HFFc6 (cell line): ENCODE results near the gene CAPN13. TPM values are rescaled to one million over a fixed set of nuclear protein-coding genes. Genes with fewer than 3 reads are reported as not detected.

Source experiments
- DNase-seq: peaks from one replicate; pipeline ENCODE4 v3.0.0-alpha.2; 2018
- H3K27ac Mint-ChIP-seq: 2 replicates; pipeline ENCODE4 v1.8.0; 2020; ENCODE audit warnings: mild to moderate bottlenecking, mixed read lengths
- H3K27me3 Mint-ChIP-seq: 2 replicates; pipeline ENCODE4 v1.8.0; 2021; ENCODE audit warnings: mild to moderate bottlenecking, moderate library complexity, mixed read lengths; ENCODE audit not compliant: insufficient read depth
- H3K36me3 Mint-ChIP-seq: 2 replicates; pipeline ENCODE4 v1.8.0; 2021; ENCODE audit warnings: low read depth, mixed read lengths
- H3K4me1 Mint-ChIP-seq: 2 replicates; pipeline ENCODE4 v1.8.0; 2020; ENCODE audit warnings: low read depth, mixed read lengths
- H3K4me3 Mint-ChIP-seq: 2 replicates; pipeline ENCODE4 v1.8.0; 2020; ENCODE audit warnings: mild to moderate bottlenecking, moderate library complexity, mixed read lengths
- H3K9me3 Mint-ChIP-seq: 2 replicates; pipeline ENCODE4 v1.8.0; 2020; ENCODE audit warnings: mild to moderate bottlenecking, mixed read lengths
- total RNA-seq, 6 experiments: library from RNA; stranded (reverse); fragmentation: NEBNext Ultra II Directional; extraction: Animal tissue kit (Norgen Biotek cat#: 25700); gene quantifications; 2 replicates in 1 of 6; 3 replicates in 5 of 6; pipeline ENCODE4 v1.2.3, GENCODE V29; 2021
- TF ChIP-seq, protein P1 (sequence below): fragments of 200-600 bp; sonication (generic); IDR thresholded peaks from 2 replicates; pipeline ENCODE4 v1.5.0; 2021; ENCODE audit warnings: antibody characterized with exemption, mild to moderate bottlenecking

Gene CAPN13
- total RNA-seq, 6 experiments from 2014 or later, result not detected

DNA sequence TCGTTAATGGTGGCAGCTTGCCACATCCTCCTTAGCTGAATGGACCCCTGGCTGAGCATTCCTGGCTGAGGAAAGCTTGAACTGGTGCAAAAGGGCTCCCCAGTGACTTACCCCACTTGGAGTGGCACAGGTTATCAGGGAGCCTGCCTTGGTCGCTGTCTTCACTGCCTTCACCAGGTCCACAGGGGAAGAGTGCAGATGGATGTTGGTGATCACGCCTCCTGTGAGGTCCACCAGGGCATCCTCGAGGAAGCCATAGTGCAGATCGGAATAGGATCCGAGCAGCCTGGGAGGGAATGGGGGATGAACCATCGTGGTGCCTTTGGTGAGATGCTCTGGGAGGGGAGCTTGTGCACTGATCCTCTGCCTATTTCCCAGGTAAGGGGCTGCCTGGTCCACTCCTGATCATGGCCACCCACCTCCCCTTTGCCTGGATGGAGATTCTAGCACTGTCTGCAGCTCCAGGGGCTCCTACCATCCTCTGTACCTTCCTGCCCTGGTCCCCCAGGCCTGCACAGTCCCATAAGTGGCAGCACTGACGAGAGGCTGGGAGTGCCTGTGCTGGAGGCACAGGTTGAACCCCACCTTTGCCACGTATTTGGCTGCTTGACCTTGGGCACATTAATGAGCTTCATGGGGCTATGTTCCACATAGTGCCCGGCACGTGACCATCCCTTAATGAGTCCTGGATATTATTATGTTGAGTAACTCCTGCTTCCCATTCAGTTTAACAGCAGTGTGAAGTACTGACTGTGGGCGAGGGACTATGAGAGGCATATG, 43.0 kb downstream of the CAPN13 start:
- Mint-ChIP-seq H3K4me3 (no peak overlapping the region), H3K27me3 (peaks cover 8% of the 10 kb centered on the region), H3K27ac (no peak overlapping the region), H3K4me1 (peaks cover 11% of the 10 kb centered on the region), H3K36me3 (no peaks in the 10 kb centered on the region), H3K9me3 (no peaks in the 10 kb centered on the region; the same call in 1 of the 2 replicates)
- DNase-seq, result no peak
- TF ChIP-seq, protein P1, sequence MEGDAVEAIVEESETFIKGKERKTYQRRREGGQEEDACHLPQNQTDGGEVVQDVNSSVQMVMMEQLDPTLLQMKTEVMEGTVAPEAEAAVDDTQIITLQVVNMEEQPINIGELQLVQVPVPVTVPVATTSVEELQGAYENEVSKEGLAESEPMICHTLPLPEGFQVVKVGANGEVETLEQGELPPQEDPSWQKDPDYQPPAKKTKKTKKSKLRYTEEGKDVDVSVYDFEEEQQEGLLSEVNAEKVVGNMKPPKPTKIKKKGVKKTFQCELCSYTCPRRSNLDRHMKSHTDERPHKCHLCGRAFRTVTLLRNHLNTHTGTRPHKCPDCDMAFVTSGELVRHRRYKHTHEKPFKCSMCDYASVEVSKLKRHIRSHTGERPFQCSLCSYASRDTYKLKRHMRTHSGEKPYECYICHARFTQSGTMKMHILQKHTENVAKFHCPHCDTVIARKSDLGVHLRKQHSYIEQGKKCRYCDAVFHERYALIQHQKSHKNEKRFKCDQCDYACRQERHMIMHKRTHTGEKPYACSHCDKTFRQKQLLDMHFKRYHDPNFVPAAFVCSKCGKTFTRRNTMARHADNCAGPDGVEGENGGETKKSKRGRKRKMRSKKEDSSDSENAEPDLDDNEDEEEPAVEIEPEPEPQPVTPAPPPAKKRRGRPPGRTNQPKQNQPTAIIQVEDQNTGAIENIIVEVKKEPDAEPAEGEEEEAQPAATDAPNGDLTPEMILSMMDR, result no peak

DNA sequence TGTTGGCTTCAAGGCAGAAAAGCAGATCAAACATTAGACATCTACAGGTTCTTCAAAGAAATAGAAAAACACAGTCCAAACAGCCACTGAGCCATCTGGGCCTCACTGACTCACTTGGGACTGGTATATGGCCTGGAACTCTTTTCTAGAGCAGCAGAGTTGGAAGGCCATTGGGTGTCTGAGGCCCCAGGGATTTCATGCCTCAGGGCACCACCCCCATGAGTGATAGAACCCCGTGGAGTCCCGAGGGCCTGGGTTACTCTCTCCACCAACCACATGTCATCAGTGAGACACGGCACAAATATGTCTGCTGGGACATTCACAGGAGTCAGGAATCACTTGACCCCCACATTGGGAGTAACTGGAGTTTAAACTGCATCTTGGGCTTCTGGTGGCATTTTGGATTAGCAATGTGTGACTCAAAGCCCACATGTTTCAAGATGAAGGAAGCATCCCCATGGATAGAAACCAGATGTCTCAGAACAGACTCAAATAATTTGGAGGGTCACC, 44.0 kb downstream of the CAPN13 start:
- TF ChIP-seq, protein P1, result no peak
- no peaks in the 10 kb centered on the region for H3K36me3 Mint-ChIP-seq
- peaks cover 11% of the 10 kb centered on the region for H3K4me1 Mint-ChIP-seq
- no peak overlapping the region for H3K4me3 Mint-ChIP-seq
- H3K27me3 Mint-ChIP-seq, result peaks cover 11% of the 10 kb centered on the region
- H3K27ac Mint-ChIP-seq, result no peak overlapping the region
- no peaks in the 10 kb centered on the region; the same call in 1 of the 2 replicates for H3K9me3 Mint-ChIP-seq
- DNase-seq, result peak; percentile 9

DNA sequence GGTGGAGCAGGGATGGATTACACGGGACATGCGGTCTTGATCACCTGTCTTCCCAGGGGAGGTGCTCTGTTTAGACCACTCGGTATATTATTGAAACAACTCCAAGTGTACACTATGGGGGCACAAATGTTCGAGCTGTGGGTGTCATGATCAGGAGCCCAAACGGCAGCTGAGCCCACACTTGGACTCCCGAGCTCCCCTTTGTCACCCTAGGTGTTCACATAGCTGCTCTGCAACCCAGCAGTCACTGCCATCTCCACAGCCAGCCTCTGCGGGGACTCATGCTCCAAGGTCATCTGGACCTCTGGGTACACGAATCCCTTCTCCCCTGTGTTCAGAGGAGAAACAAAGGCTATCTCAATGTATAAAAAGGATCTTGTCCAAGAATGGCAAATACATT, 46.0 kb downstream of the CAPN13 start:
- Mint-ChIP-seq H3K4me3 (no peak overlapping the region), H3K4me1 (peaks cover 14% of the 10 kb centered on the region), H3K27me3 (peaks cover 14% of the 10 kb centered on the region), H3K36me3 (no peaks in the 10 kb centered on the region), H3K9me3 (no peaks in the 10 kb centered on the region; the same call in 1 of the 2 replicates), H3K27ac (no peak overlapping the region)
- DNase-seq, result no peak
- TF ChIP-seq, protein P1, result no peak

DNA sequence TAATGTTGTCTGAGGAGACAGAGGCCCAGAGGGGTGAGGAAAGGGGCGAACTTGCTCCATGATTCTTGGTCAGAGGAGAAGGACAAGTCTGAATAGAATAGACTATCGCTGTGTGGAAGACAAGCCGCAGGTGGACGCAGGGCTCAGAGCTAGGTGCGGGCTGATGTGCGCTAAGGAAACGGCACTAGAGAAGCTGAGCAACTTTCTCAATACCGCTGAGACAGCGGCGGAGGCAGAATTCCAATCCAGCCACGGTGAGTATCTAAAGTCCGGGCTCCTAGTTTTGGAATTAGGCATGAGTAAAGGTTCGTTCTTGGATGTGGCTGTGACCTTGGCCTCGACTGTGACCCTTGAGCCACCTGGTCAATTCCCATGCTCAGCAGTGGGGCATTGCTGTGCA, 47.8 kb downstream of the CAPN13 start:
- TF ChIP-seq, protein P1, result no peak
- Mint-ChIP-seq H3K9me3 (no peaks in the 10 kb centered on the region; the same call in 1 of the 2 replicates), H3K27ac (no peak overlapping the region), H3K4me1 (peaks cover 20% of the 10 kb centered on the region), H3K4me3 (no peak overlapping the region), H3K27me3 (peaks cover 10% of the 10 kb centered on the region), H3K36me3 (no peaks in the 10 kb centered on the region)
- no peak for DNase-seq

DNA sequence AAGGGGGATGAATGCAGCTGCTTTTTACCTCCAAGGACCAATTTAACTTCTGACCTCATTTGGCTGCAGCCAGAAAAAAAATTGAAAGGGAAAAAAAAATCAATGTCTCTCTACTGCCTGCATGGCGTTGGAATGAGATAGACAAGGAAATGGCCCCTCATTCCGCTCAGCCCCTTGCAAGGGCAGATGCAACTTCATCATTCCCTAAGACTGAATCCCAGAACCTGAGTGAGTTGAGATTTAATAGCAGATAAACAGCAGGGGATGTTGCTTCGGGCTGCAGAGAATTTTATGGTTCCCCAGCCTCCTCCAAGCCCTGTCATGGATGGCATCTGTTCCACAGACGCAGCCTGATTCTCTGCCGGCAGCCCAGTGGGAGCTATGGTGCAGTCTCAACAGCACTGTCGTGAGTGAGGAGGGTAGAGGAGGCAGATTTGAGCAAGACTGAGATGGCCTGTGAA, 49.0 kb downstream of the CAPN13 start:
- peaks cover 10% of the 10 kb centered on the region for H3K27me3 Mint-ChIP-seq
- TF ChIP-seq, protein P1, result no peak
- no peaks in the 10 kb centered on the region; the same call in 1 of the 2 replicates for H3K9me3 Mint-ChIP-seq
- H3K4me3 Mint-ChIP-seq, result no peak overlapping the region
- no peaks in the 10 kb centered on the region for H3K36me3 Mint-ChIP-seq
- H3K4me1 Mint-ChIP-seq, result peaks cover 15% of the 10 kb centered on the region
- H3K27ac Mint-ChIP-seq, result no peak overlapping the region
- no peak for DNase-seq
